Measurements from ENCODE around the gene ITIH3.

The ITIH3 gene

DNA sequence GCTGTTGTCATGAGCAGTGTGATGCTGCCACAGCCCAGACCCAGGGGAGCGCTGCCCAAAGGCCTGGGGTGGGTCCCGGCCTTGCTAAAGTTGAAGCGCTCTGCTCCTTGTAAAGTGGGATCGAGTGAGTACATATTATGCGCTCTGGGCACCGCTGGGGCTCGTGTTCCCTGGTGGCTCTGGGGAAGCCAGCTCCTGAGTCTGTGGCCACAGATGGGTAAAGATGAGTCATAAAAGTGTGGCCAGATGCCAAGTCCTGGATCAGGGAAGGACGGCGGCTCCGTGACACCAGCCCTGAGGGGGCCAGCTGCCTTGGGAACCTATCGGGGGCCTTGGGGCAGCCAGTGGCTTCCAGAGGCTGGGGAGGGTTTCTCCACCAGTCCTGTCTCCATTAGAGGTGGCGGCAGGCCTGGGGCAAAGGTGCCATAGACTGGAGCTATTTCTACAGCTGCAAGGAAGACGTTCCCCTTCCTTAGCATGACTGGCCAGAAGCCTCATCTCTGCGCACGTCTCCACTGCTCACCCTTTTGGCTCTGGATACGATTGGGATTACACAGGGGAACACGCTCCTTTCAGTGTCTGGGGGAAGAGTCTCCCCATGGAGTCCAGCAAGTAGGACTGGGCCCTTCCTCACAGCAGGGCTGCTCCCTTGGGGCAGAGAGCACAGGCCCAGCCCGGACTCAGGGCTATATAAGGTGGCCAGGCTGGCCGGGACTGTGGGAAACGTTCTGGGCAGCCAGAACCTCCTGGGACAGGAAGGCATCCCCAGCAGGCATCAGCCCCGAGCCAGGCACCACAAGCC is 37.1 kb downstream of the ITIH3 start:
- DNase-seq = peak; percentile 25

DNA sequence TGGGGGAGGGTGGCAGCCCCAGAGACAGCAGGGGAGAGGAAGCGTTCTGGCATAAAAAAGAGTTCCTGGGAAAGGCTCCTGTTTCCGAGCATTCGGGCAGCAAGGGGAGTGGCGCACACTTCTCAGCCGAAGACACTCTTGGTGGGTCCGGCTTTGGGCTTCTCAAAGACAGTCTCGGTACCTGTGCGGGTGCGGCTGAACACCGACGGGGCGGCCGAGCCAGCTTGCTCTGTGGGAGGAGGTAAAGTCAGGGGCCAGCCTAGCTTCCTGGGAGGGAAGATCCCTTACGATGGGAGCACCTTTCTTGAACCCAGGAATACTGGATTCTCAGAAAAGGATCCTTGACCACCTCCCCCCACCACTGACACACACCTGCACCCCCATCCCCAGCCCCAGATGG is 38.6 kb downstream of the ITIH3 start:
- no peak for DNase-seq
- TF ChIP-seq, protein P1, sequence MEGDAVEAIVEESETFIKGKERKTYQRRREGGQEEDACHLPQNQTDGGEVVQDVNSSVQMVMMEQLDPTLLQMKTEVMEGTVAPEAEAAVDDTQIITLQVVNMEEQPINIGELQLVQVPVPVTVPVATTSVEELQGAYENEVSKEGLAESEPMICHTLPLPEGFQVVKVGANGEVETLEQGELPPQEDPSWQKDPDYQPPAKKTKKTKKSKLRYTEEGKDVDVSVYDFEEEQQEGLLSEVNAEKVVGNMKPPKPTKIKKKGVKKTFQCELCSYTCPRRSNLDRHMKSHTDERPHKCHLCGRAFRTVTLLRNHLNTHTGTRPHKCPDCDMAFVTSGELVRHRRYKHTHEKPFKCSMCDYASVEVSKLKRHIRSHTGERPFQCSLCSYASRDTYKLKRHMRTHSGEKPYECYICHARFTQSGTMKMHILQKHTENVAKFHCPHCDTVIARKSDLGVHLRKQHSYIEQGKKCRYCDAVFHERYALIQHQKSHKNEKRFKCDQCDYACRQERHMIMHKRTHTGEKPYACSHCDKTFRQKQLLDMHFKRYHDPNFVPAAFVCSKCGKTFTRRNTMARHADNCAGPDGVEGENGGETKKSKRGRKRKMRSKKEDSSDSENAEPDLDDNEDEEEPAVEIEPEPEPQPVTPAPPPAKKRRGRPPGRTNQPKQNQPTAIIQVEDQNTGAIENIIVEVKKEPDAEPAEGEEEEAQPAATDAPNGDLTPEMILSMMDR (IDR thresholded peaks at IDR 0.05; ENCODE audit: low read depth, low read length) = no peak

More for the DNA sequence above, 37.1 kb downstream of the ITIH3 start:
- Histone ChIP-seq H3K9me3 (ENCODE audit: severe bottlenecking) (no peaks in the 10 kb centered on the region), H3K4me3 (ENCODE audit: low read depth, low read length) (no peak overlapping the region), H3K27ac (no peak overlapping the region), H3K27me3 (ENCODE audit: insufficient read depth, low read depth, severe bottlenecking) (no peaks in the 10 kb centered on the region), H3K36me3 (no peaks in the 10 kb centered on the region)
- TF ChIP-seq, protein P1 (IDR thresholded peaks at IDR 0.05; ENCODE audit: low read depth, low read length) = no peak

DNA sequence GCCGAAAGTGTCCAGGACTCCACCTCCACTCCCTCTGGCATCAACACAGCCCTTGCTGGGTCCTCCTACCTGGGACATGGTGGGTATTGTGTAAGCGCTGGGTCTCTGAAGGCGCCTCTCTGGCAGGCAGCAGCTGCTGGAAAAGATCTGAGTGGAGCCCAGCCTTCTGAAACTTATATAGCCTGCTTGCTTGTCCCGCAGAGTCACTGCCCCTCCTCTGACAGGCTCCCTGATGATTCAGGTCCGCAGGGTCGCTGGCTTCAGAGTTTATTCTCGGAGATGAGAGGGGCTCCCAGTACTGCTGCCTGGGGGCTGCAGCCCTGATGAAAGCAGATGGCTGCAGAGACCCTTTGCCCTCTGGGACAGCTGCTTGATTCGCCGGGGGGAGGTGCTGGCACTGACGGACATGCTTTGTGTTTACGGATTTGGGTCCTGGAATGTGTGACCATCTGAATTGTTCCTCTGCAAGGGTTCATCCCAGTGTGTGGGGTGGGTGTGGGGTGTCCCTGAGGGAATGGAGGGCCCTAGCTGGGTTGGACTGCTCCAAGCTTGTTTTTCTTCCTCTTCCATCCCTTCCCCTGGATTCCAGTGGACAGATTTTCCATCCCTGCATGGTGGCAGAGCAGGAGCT is 40.4 kb downstream of the ITIH3 start, which contains the start of gene MUSTN1:
MUSTN1 (minus strand) TSS at position 149 of the 631 bp plus-strand sequence; CDS start at position 78, 71 bp downstream.
- no peak within 1 kb of the TSS for H3K4me3 ChIP-seq (ENCODE audit: low read depth, low read length)
- DNase-seq = no peak
- TF ChIP-seq, protein P1 (IDR thresholded peaks at IDR 0.05; ENCODE audit: low read depth, low read length) = no peak
- H3K9me3 ChIP-seq (ENCODE audit: severe bottlenecking) = no peaks in the 10 kb centered on the region
- H3K27ac ChIP-seq = no peak within 1 kb of the TSS
- no peaks in the 10 kb centered on the region; the same call in 1 of the 2 replicates for H3K36me3 ChIP-seq
- no peaks in the 10 kb centered on the region for H3K27me3 ChIP-seq (ENCODE audit: insufficient read depth, low read depth, severe bottlenecking)

More for the DNA sequence above, 38.6 kb downstream of the ITIH3 start:
- H3K9me3 ChIP-seq (ENCODE audit: severe bottlenecking) = no peaks in the 10 kb centered on the region
- no peaks in the 10 kb centered on the region for H3K36me3 ChIP-seq
- no peak overlapping the region for H3K27ac ChIP-seq
- H3K4me3 ChIP-seq (ENCODE audit: low read depth, low read length) = no peak overlapping the region
- H3K27me3 ChIP-seq (ENCODE audit: insufficient read depth, low read depth, severe bottlenecking) = no peaks in the 10 kb centered on the region

DNA sequence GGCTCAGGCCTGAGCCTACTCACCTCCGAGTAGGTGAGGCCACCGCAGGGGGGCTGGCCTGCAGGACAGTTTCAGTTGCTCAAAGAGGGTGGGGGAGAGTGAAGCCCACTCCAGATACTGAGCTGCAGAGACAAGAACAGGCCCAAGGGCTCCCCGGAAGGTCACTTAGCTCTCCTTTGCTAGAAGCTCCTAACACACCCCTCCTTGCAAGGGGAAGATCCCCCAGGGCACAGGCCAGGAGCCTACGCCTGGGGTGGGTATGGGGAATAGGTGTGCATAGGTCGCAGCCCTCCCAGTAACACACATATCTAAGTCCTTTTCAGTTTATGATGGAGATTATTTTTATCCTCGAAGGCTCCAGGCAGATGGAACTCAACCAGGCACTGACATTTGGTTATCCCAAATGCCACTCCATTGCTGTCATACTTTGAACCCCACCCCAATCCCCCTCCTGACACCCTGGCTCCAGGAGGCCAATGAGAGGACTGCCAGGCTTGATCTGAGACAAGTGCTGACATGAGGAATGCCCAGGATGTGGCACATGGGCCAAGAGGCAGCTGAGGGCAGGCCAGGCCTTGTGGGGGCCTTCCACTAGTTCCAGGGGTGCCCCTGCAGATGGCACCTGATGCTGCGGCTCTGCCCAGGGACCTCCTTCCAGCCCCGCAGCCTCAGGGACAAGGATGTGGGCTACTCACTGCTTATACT is 41.3 kb downstream of the ITIH3 start:
- no peaks in the 10 kb centered on the region for H3K9me3 ChIP-seq (ENCODE audit: severe bottlenecking)
- no peaks in the 10 kb centered on the region for H3K27me3 ChIP-seq (ENCODE audit: insufficient read depth, low read depth, severe bottlenecking)
- no peak overlapping the region for H3K27ac ChIP-seq
- DNase-seq = no peak
- no peaks in the 10 kb centered on the region; the same call in 1 of the 2 replicates for H3K36me3 ChIP-seq
- H3K4me3 ChIP-seq (ENCODE audit: low read depth, low read length) = no peak overlapping the region
- TF ChIP-seq, protein P1 (IDR thresholded peaks at IDR 0.05; ENCODE audit: low read depth, low read length) = no peak

DNA sequence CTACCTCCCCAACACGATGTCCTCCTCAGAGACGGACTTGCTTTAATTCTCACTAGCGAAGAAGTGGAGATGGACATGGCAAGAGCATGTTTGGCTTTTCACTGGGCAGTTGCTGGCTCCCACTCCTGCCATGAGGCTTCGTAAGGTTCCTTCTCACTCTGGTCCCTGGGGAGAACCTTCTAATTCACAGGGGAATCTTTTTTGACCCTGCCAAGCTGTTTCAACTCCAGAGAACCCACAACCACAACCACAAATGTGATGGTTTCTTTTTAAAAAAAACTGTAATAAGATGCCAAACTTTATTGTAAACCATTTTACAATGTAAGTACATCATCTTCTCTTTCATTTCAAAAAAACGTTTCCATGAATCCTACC is 41.9 kb downstream of the ITIH3 start:
- TF ChIP-seq, protein P1 (IDR thresholded peaks at IDR 0.05; ENCODE audit: low read depth, low read length) = no peak
- Histone ChIP-seq H3K27ac (no peak overlapping the region), H3K36me3 (no peaks in the 10 kb centered on the region; the same call in 1 of the 2 replicates), H3K27me3 (ENCODE audit: insufficient read depth, low read depth, severe bottlenecking) (no peaks in the 10 kb centered on the region), H3K4me3 (ENCODE audit: low read depth, low read length) (no peak overlapping the region), H3K9me3 (ENCODE audit: severe bottlenecking) (no peaks in the 10 kb centered on the region)
- DNase-seq = no peak
